ENCODE data around the gene CGNL1.

The CGNL1 gene

GRCh38 chr15:57388464-57388863 is 12.2 kb downstream of the CGNL1 start:
- no peak for DNase-seq

DNA sequence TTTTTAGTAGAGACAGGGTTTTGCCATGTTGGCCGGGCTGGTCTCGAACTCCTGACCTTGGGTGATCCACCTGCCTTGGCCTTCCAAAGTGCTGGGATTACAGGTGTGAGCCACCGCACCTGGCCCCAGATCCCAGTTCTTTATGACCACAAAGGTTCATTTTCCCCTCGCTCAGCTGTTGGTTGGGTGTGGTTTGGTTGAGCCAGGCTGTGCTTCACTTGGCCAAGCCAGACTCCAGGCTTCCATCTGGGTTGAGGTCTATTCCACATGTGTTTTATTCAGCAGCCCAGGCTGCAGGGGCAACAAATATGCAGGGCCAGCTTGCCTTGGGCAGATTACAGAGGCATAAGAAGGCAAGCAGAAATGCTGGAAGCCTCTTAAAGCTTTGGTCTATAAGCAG is 13.7 kb downstream of the CGNL1 start:
- DNase-seq: no peak

DNA sequence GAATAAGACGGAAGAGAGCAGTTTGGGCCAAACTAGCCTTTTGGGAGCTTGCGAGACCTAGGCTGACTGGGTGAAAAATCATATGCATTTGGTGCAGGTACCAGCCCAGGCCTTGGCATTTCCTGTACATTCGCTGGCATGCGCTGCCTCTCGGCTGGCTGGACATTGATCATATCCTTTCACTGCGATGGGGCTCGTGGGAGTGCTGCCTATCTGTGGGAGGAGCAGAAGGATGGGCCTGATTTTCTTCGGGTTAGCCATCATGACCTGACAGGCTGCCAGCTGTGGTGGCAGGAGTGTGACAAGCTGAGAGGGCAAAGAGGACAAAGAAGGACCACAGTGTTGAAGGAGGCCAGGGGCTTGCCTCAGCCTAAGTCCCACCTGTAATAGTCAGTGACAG is 14.3 kb downstream of the CGNL1 start:
- DNase-seq: no peak

GRCh38 chr15:57391537-57391936 is 15.2 kb downstream of the CGNL1 start:
- DNase-seq: no peak

DNA sequence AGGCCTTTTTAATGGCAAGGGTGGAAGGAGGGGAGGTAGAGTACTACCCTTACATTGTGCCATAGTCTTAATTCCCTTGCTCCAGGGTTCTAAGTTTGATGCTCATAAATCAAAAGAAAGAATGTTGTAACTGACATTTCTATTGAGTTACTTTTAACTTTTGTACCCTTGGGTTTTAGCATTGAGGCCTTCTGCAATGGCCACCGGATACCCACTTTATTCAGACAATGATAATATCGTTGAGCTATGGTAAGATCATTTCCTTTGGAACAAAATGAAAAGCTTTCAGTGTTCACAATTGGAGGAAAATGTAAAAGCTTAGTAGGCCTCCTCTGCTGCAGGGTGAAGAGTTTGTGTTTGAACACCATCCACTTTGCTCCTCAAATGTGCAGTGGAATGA is 16.8 kb downstream of the CGNL1 start:
- no peak for DNase-seq

DNA sequence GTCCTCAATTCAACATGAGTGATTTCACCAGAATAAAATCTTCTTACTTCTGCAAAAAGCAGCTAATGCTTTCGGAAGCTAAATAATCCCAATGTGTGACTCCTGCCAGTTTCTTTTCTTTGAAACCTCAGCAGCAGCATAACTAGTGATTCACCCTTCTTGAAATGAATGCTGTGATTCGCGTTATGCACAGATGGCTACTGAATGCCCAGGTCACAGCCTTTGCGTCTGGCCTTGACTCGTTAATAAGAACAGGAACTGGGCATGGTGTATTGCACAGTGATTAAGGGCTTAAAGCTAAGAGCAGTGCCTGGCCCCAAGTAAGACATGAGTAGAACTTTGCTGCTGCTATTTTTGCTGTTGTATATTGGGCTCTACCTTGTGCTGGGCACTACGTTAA is 19.0 kb downstream of the CGNL1 start:
- no peak for DNase-seq

DNA sequence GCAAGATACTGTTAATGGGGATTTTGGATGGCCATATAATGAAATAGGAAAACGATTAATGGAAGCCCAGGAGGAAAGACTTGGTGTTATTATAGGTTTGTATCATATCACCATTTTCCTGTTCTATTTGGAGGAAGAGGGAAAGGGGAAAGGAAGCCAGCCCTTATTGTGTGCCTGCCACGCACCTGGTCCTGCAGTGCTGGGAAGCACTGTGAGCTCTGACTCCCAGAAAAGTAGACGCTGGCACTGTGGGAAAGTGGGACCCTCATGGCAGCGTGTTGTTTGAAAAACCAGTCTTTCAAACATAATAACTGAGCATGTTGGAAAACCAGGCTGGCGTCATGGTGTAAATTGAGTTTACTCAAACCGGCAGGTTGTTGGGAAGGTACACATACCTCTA is 22.0 kb downstream of the CGNL1 start:
- DNase-seq: no peak

GRCh38 chr15:57401546-57401945 is 25.2 kb downstream of the CGNL1 start:
- no peak for DNase-seq

GRCh38 chr15:57403017-57403416 is 26.7 kb downstream of the CGNL1 start:
- no peak for DNase-seq

- no peak for DNase-seq
Observed at GRCh38 chr15:57403566-57404325, 27.4 kb downstream of the CGNL1 start.

DNA sequence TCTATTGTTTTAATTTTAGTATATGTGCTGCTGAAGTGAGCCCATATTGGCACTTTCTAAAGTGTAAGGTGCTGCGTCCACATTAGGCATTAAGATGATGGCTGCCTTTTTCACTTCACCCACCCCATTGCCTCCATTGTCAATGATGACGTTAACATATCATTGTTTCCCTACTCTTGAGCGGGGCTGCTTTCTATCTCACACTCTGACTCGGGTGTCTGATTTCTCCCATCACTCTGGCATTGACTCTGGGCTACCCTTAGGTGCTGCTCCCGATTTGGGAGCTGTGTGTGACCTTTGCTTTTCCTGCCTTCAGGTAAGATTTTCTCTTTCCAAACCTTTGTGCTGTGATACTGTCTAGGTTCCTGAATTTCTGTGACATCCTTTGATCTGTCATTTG is 28.8 kb downstream of the CGNL1 start:
- no peak for DNase-seq

- DNase-seq: no peak
Observed at GRCh38 chr15:57406062-57406772, 29.9 kb downstream of the CGNL1 start.

DNA sequence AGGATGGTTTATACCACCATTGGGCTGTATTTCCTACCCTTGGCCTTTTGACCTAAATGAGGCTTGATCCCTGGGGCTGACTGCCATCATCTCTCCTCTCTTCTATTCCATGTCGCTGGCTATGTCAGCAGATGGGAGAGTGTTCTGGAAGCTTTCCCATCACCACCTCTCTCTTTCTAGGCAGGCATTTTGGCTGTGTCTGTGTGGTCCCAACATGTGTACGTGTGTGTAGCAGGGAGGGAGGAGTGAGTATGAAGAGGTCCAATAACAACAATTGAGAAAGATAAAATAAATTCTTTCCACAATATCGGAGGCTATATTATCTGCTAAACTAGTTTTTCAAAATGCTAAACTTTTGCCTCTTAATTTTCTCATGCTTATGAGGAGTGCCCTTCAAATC is 34.1 kb downstream of the CGNL1 start:
- DNase-seq: no peak

DNA sequence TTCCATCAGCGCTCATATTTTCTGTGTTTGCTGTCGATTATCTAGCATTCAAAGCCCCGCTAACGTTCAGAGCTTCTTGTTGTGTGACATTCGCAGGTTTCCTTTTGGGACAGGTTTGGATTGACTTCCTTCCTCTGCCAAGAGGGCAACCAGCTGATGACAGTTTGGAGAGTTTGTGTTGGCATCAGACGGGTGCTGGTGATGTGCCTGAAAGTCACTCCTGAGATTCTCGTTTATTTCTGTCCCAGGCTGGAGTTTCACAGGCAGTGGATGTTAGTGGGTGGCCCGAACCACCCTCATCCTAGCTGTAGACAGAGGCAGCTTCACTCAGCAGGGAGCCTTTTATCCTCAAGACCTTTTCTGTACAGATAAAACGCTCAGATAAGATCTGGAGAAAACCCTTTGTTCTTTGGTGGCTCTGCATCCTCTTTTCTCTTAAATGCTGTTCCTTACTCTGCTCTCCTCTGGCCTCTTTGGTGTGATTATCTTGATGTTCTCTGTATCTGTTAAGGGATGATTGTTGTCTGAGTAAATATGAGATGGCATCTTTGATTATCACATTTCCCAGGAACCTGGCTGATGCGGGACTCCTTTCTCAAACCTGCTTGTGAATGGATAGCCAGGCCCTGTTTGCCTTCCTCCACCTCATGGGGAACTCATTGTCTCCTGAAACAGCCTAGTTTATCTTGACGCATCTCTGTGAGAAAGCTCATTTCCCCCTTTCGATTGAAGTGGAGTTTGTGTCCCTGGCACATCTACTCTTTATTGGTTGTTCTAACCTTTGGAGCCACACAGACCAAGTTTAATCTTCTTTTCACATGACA is 35.9 kb downstream of the CGNL1 start:
- no peak for DNase-seq

DNA sequence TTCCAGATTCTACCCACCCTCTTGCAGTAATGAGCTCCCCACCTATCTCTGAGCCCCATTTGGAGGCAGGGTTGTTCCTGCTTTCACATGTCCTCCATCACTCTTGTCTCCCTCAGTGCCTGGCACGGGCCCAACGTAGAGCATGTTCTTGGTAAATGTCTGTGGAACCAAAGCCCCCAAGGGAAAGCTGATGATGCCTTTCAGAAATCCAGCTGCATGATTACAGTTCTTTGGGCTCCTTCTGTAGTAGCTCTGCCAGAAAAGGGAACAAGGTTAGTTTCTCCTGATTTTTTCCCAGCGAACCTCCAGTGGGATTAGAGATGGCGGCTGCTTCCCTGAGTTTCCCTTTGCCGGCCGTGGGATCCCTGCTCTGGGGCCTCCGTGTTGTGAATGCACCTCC is 39.3 kb downstream of the CGNL1 start:
- no peak for DNase-seq

DNA sequence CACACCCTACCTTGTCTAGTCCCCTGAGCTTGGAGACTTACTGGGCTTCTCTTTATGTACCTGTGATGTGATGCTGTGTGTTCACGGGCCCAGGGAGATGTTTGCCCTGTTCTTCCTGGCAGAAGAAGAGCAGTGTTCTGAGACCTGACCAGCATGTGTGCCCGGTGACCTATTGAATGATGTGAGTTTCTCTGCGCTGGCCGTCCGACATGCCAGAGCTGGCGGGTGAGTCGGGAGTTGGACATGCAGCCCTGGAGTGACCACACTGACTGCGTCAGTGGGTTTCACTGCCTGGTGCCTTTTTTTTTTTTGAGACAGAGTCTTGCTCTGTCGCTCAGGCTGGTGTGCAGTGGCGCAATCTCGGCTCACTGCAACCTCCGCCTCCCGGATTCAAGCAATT is 42.3 kb downstream of the CGNL1 start:
- no peak for DNase-seq

- DNase-seq: no peak
Observed at GRCh38 chr15:57419335-57419734, 43.0 kb downstream of the CGNL1 start.

GRCh38 chr15:57421110-57421509 is 44.8 kb downstream of the CGNL1 start:
- DNase-seq: no peak

DNA sequence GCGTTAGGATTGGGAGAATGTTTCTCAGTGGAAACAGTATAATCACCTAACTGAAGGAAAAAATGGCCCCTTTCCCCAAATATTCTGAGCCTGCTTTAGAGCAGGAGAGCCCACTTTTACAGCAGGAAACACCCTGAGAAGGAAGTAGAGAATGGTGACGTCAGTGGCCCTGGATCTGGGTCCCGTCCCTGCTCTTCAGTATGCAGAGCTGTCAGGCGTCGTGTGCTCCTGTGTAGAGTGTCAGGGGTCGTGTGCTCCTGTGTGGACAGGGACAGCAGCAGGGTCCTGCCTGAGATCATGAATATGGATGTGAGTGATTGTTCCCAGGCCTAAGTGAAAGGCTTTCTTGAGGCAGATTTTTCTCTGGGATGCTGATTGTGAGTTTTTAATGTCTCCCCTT is 45.2 kb downstream of the CGNL1 start:
- DNase-seq: no peak

GRCh38 chr15:57422113-57422754 is 45.9 kb downstream of the CGNL1 start:
- DNase-seq: no peak

DNA sequence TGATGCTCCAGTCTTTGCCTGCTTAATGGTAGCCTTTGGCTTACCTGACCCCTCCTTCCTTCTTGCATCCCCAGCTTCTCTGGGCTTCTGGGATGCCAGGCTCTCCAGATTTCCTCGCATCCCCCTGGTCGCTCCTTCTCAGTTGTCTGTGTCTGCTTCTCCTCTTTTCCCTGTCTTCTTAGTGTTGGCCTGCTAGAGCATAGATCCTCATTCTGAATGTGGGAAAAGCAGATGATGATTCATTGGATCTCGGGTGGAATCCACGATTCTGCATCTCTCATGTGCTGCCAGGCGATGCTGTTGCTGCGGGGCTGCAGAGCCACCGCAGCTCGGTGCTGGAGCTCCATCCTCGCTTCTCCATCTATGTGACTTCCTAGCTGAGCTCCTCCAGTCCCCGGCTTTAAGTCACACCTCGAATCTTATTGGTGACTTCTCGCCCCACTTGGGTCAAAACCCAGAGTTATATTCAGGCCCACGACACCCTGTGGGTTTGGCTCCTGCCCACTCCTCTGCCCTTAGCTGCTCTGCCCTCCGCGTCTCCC is 47.4 kb downstream of the CGNL1 start:
- no peak for DNase-seq

- DNase-seq: no peak
Observed at GRCh38 chr15:57424628-57425405, 48.5 kb downstream of the CGNL1 start.
